ENCODE results near the gene SPPL3. TPM values are rescaled to one million over a fixed set of nuclear protein-coding genes. Genes with fewer than 3 reads are reported as not detected.

Gene SPPL3
- total RNA-seq, 4 donors from 2014 or later, result 5.4 to 82.7 (median 23.2) TPM

DNA sequence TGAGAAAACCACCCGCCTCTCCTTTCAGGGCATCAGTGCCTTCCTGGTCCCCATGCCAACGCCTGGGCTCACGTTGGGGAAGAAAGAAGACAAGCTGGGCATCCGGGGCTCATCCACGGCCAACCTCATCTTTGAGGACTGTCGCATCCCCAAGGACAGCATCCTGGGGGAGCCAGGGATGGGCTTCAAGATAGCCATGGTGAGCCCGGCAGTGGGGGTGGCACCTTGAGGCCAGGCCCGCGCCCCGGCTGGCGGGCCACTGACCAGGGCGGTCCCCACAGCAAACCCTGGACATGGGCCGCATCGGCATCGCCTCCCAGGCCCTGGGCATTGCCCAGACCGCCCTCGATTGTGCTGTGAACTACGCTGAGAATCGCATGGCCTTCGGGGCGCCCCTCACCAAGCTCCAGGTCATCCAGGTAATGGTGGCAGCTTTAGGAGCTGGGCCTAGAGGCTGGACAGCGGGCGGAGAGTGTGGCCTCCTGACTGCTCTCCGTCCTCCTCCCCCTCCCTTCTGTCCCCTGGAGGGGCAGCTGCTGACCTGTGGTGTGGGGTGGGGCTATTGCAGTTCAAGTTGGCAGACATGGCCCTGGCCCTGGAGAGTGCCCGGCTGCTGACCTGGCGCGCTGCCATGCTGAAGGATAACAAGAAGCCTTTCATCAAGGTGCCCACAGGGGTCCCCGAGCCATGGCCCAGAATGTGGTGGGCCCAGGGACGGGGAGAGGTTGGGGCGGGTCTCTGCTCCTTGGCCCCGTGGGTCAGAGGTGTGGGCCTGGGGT, 165.7 kb downstream of the SPPL3 start:
- H3K27ac ChIP-seq, result no peak overlapping the region
- intact Hi-C loops (cut with DNase I; ENCODE audit: low total_unique reads), result no loop called here
- H3K27me3 ChIP-seq, result no peaks in the 10 kb centered on the region
- H3K9me3 ChIP-seq, result no peaks in the 10 kb centered on the region
- DNase-seq, result no peak
- H3K4me1 ChIP-seq, result no peaks in the 10 kb centered on the region
- H3K4me3 ChIP-seq, result no peak overlapping the region
- TF ChIP-seq, protein P1, sequence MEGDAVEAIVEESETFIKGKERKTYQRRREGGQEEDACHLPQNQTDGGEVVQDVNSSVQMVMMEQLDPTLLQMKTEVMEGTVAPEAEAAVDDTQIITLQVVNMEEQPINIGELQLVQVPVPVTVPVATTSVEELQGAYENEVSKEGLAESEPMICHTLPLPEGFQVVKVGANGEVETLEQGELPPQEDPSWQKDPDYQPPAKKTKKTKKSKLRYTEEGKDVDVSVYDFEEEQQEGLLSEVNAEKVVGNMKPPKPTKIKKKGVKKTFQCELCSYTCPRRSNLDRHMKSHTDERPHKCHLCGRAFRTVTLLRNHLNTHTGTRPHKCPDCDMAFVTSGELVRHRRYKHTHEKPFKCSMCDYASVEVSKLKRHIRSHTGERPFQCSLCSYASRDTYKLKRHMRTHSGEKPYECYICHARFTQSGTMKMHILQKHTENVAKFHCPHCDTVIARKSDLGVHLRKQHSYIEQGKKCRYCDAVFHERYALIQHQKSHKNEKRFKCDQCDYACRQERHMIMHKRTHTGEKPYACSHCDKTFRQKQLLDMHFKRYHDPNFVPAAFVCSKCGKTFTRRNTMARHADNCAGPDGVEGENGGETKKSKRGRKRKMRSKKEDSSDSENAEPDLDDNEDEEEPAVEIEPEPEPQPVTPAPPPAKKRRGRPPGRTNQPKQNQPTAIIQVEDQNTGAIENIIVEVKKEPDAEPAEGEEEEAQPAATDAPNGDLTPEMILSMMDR (IDR thresholded peaks at IDR 0.05), result no peak
- no peak for TF ChIP-seq POLR2A (IDR thresholded peaks at IDR 0.05)
- H3K36me3 ChIP-seq, result no peaks in the 10 kb centered on the region

DNA sequence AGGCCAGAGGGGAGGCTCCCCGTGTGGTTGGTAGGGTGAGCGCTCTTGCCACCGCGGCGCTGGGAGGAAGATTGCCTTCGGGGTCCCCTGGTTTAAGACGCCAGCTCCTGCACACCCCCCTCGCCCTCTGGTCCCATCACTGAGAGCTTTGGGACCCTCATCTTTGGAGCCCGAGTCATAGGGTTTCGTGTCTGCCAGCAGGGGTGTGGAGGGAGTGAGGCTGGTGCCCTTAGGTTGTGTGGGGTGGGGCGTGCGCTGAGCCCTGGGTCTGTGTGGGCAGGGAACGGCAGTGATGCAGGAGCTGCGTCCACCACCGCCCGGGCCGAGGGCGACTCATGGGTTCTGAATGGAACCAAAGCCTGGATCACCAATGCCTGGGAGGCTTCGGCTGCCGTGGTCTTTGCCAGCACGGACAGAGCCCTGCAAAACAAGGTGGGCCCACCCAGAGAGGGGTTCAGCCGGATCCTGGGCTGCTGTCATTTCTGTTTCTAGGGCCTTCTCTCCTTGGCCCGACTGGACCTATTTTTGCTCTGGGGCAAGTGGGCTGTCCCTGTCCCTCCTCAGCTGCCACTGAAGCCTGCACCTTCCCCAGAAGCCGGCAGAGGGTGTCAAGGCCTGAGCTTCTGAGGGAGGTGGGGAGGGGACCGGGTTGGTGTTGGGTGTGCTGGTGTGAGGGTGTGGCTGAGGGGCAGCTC, 166.5 kb downstream of the SPPL3 start:
- H3K4me1 ChIP-seq, result no peaks in the 10 kb centered on the region
- no peaks in the 10 kb centered on the region for H3K36me3 ChIP-seq
- H3K9me3 ChIP-seq, result no peaks in the 10 kb centered on the region
- no peak overlapping the region for H3K27ac ChIP-seq
- no peaks in the 10 kb centered on the region for H3K27me3 ChIP-seq
- TF ChIP-seq, protein P1 (IDR thresholded peaks at IDR 0.05), result no peak
- TF ChIP-seq POLR2A (IDR thresholded peaks at IDR 0.05), result no peak
- no peak overlapping the region for H3K4me3 ChIP-seq
- intact Hi-C loops (cut with DNase I; ENCODE audit: low total_unique reads), result no loop called here
- DNase-seq, result no peak

DNA sequence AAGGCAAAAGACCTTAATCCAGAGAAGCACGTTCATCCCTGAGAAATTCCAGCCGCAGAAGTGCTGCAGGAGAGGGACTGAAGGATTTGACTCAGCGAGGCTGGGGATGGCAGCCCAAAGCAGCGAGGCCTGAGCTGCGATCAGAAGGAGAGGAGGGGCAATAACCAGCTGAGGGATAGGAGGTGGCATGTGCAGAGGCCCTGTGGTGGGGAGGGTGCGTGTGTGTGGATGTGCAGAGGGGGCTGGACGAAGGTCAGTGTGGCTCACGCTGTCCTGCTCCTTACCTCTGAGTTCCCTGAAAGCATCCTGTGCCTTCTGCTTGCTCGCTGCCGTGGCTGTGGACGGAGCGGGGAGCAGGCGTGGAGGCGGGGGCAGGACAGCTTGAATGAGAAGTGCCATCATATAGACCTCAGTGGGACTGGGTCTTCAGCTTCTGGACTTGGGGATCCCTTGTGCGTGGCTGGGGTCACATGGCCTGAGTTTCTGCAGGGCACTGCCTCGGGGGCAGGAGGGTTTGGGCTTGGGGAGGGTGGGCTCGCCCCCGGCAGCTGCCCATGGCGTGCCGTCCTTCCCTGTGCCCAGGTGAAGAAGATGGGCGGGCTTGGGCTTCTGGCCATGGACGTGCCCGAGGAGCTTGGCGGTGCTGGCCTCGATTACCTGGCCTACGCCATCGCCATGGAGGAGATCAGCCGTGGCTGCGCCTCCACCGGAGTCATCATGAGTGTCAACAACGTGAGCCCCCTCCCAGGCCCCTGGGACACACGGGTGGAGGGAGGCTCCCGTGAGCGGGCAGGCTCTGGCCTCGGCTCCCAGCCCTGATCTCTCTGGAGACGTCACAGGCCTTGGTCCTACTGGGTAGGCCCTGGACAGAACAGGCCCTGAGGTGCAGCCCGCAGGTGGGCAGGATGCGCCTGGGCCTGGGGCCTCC, 167.5 kb downstream of the SPPL3 start:
- Histone ChIP-seq H3K36me3 (no peaks in the 10 kb centered on the region), H3K9me3 (no peaks in the 10 kb centered on the region), H3K27ac (no peak overlapping the region), H3K4me3 (no peak overlapping the region), H3K27me3 (no peaks in the 10 kb centered on the region), H3K4me1 (no peaks in the 10 kb centered on the region)
- intact Hi-C loops (cut with DNase I; ENCODE audit: low total_unique reads), result no loop called here
- TF ChIP-seq POLR2A (IDR thresholded peaks at IDR 0.05), result no peak
- TF ChIP-seq, protein P1 (IDR thresholded peaks at IDR 0.05), result no peak
- no peak for DNase-seq

DNA sequence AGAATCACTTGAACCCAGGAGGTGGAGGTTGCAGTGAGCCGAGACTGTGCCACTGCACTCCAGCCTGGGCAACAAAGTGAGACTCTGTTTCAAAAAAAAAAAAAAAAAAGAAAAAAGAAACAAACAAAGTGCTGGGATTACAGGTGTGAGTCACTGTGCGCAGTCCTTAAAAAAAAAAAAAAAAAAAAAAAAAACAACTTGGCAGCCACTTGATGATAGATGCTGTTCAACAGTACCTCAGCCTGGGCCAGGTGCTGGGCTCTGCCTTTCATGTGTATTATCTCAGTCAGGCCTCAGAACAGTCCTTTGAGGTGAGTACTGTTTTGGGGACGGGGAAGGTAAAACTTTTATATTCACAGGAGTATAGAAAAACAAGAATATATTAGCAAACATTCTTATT, 169.0 kb downstream of the SPPL3 start:
- Histone ChIP-seq H3K27ac (no peak overlapping the region), H3K36me3 (no peaks in the 10 kb centered on the region), H3K4me3 (no peak overlapping the region), H3K9me3 (no peaks in the 10 kb centered on the region), H3K27me3 (no peaks in the 10 kb centered on the region), H3K4me1 (no peaks in the 10 kb centered on the region)
- intact Hi-C loops (cut with DNase I; ENCODE audit: low total_unique reads), result no loop called here
- no peak for DNase-seq
- no peak for TF ChIP-seq POLR2A (IDR thresholded peaks at IDR 0.05)
- TF ChIP-seq, protein P1 (IDR thresholded peaks at IDR 0.05), result no peak
